Measurements from ENCODE around the gene ZNF468.
"Not testable (repeated sequence)": the region's sequence is repeated elsewhere in the genome, so short reads cannot be mapped to it uniquely, and the experiment has no call there.

Gene ZNF468

GRCh38 chr19:52823676-52824075 lies 33.7 kb downstream of the ZNF468 start:
- DNase-seq, result no peak

- DNase-seq, result peak; percentile 56 to 62
Measured at GRCh38 chr19:52821204-52821960, 36.0 kb downstream of the ZNF468 start, which contains the start of gene ZNF28. Gene ZNF28, minus strand, starts transcription at chr19:52821633. Its CDS starts 3,675 bp downstream, at chr19:52817958.

DNA sequence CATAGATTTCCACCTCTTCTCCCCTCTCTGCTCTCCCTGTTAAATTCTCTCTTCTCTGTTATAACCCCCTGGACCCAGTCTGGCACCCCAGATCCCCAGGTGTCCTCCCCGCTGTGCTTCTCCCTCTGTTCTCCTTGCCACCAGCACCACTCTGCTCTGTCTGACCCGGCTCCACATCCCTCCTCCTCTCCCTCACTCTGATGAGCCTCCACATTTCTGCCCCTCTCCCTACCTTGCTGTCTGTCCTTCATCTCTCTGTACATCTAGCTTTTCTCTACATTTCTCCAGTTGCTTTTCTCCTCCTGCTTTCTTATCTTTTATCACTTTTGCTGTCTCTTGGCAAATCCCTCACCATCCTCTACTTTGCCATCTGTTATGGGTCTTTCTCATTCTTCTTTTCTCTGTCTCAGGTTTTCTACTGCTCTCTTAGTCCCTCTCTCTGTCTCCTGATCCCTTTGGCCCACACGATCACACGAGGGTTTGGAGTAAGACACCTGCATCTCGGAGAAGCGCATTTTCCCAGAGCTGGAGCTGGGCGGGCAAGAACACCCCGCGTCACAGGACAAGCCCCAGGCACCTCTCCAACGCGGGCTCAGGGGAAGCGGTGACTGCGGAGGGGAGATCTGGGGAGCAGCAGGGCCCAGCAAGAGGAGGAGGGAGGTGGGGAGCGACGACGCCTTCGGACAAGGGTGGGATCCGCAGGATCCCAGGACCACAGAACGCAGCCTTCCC lies 36.8 kb downstream of the ZNF468 start:
- DNase-seq, result peak in 1 of 2 donors; percentile 3

DNA sequence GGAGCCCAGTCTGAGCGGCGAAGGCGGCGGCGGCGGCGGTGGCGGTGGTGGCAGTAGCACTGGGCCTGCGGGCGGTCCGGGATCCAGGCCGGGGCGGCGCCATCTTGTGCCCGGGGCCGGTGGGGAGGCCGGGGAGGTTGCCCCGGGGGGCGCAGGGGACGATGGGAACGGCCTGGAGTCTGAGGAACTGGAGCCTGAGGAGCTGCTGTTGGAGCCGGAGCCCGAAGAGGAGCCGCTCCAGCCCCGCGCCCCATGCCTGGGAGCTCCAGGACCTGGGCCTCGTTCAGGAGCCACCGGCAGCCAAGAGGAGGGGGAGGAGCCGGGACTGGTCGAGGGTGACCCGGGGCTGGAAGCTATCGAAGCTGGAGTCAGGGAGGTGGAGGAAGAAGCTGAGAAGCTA lies 47.6 kb downstream of the ZNF468 start:
- no peak for DNase-seq

- not testable (repeated sequence) for DNase-seq
Measured at GRCh38 chr19:52799950-52800640, 57.3 kb downstream of the ZNF468 start.

GRCh38 chr19:52789440-52789839 lies 68.0 kb downstream of the ZNF468 start:
- DNase-seq, result no peak

All from activated CD4-positive, alpha-beta T cell treated with anti-CD3 and anti-CD28 coated beads for 4 hours (primary cell).